Measurements from ENCODE around the gene PCED1A.

GRCh38 chr20:2804852-2805688 is 35.4 kb downstream of the PCED1A start:
- TF ChIP-seq CTCF (IDR thresholded peaks at IDR 0.05; ENCODE audit: low read depth, low read length) (no peak), POLR2A (IDR thresholded peaks at IDR 0.05; ENCODE audit: extremely low read depth, insufficient read length) (no peak)

Measured in NB4 (cell line).